Measurements from ENCODE around the gene RANBP17. TPM values are rescaled to one million over a fixed set of nuclear protein-coding genes. Genes with fewer than 3 reads are reported as not detected.
"Not testable (repeated sequence)": the region's sequence is repeated elsewhere in the genome, so short reads cannot be mapped to it uniquely, and the experiment has no call there.

The RANBP17 gene
- polyA plus RNA-seq, 1 of the 3 experiments (the other 2 are of a cell fraction) = 6.0 TPM

- Histone ChIP-seq H3K4me2 (no peak overlapping the region), H4K20me1 (ENCODE audit: insufficient read depth) (no peaks in the 10 kb centered on the region), H3K9me2 (no peaks in the 10 kb centered on the region), H3K36me3 (replicated peaks in 1 of 2; ENCODE audit: control insufficient read depth in 1 of 2, insufficient read depth in 2 of 2, low read length in 1 of 2) (no peaks in the 10 kb centered on the region), H3K27me3 (ENCODE audit: insufficient read depth) (no peaks in the 10 kb centered on the region), H3K4me3 (ENCODE audit: low read depth in 2 of 2, low read length in 1 of 2) (no peak overlapping the region), H3K9me3 (no peaks in the 10 kb centered on the region), H3F3A (replicated peaks; ENCODE audit: insufficient read depth) (no peaks in the 10 kb centered on the region), H3K79me2 (ENCODE audit: insufficient read depth) (no peaks in the 10 kb centered on the region), H3K4me1 (ENCODE audit: control insufficient read depth in 1 of 2, insufficient read depth in 2 of 2, low read depth in 1 of 2, low read length in 1 of 2) (peaks cover 0 to 5% of the 10 kb centered on the region in 2 experiments; a peak in 2 of 4 replicates), H2AFZ (ENCODE audit: low read depth) (no peak overlapping the region), H3K9ac (no peak overlapping the region), H3K27ac (ENCODE audit: low read depth in 2 of 2, low read length in 1 of 2) (no peak overlapping the region)
- WGBS (ENCODE audit: low lambda C conversion rate) = 87% methylated on average over 4 of the region's 4 CpGs
- ChIA-PET CTCF (interaction anchor here (0.9 to 1.9 kb wide), 3 partner anchors 20 to 39 kb away, joined by 3 to 5 read pairs (median 3); no protein-coding TSS in a partner anchor), POLR2A (no interaction called here)
- no peak for TF ChIP-seq CHD2 (IDR thresholded peaks at IDR 0.05; ENCODE audit: low read length, partially characterized antibody)
- no peak for TF ChIP-seq ELF1 (IDR thresholded peaks at IDR 0.05)
- TF ChIP-seq RCOR1 (IDR thresholded peaks at IDR 0.05; ENCODE audit: low read length) = no peak
- no peak for TF ChIP-seq TCF12 (IDR thresholded peaks at IDR 0.05)
- TF ChIP-seq NRF1 (IDR thresholded peaks at IDR 0.05; ENCODE audit: low read depth, low read length) = no peak
- TF ChIP-seq IRF3 (IDR thresholded peaks at IDR 0.05; ENCODE audit: low read depth, low read length) = no peak
- no peak for TF ChIP-seq MXI1 (IDR thresholded peaks at IDR 0.05; ENCODE audit: low read depth, low read length)
- TF ChIP-seq MEF2A (IDR thresholded peaks at IDR 0.05; ENCODE audit: borderline replicate concordance, low read depth) = no peak
- TF ChIP-seq GATA2 (CRISPR knock-in tag; IDR thresholded peaks at IDR 0.05) = no peak
- no peak for TF ChIP-seq POLR2AphosphoS5 (IDR thresholded peaks at IDR 0.05; ENCODE audit: low read depth, low read length)
- no peak for TF ChIP-seq NFIC (IDR thresholded peaks at IDR 0.05; ENCODE audit: borderline replicate concordance)
- no peak for TF ChIP-seq TEAD4 (IDR thresholded peaks at IDR 0.05; ENCODE audit: borderline replicate concordance, insufficient read depth)
- TF ChIP-seq RXRA (IDR thresholded peaks at IDR 0.05; ENCODE audit: borderline replicate concordance, low read depth) = no peak
- no peak for TF ChIP-seq EZH2phosphoT487 (IDR thresholded peaks at IDR 0.05; ENCODE audit: borderline replicate concordance, low read depth)
- no peak for TF ChIP-seq SIN3A (IDR thresholded peaks at IDR 0.05; ENCODE audit: borderline replicate concordance, low read depth, low read length)
- no peak for TF ChIP-seq RAD21 (IDR thresholded peaks at IDR 0.05; ENCODE audit: low read length)
- TF ChIP-seq JUND (IDR thresholded peaks at IDR 0.05) = no peak
- TF ChIP-seq TAF1 (IDR thresholded peaks at IDR 0.05; ENCODE audit: borderline replicate concordance, low read depth, low read length) = no peak
- TF ChIP-seq SMC3 (IDR thresholded peaks at IDR 0.05; ENCODE audit: low read depth, low read length) = no peak
- DNase-seq = no peak
Observed at GRCh38 chr5:171168171-171168570, 306.4 kb downstream of the RANBP17 start.

GRCh38 chr5:171174960-171175359 lies 313.1 kb downstream of the RANBP17 start:
- H4K20me1 ChIP-seq (ENCODE audit: insufficient read depth); H2AFZ ChIP-seq (ENCODE audit: low read depth); H3K4me3 ChIP-seq (ENCODE audit: low read depth in 2 of 2, low read length in 1 of 2); DNase-seq; H3K4me1 ChIP-seq (ENCODE audit: control insufficient read depth in 1 of 2, insufficient read depth in 2 of 2, low read depth in 1 of 2, low read length in 1 of 2); H3K4me2 ChIP-seq; POLR2A ChIA-PET; H3K9me3 ChIP-seq; H3K9ac ChIP-seq; H3F3A ChIP-seq (replicated peaks; ENCODE audit: insufficient read depth); H3K9me2 ChIP-seq; H3K79me2 ChIP-seq (ENCODE audit: insufficient read depth); H3K27ac ChIP-seq (ENCODE audit: low read depth in 2 of 2, low read length in 1 of 2); H3K36me3 ChIP-seq (replicated peaks in 1 of 2; ENCODE audit: control insufficient read depth in 1 of 2, insufficient read depth in 2 of 2, low read length in 1 of 2); H3K27me3 ChIP-seq (ENCODE audit: insufficient read depth): not testable (repeated sequence)
- CTCF ChIA-PET = interaction anchor here (0.5 to 2.9 kb wide), 2 partner anchors 12 to 32 kb away, joined by 3 to 13 read pairs; no protein-coding TSS in a partner anchor
- 98% methylated on average over 2 of the region's 2 CpGs for WGBS (ENCODE audit: low lambda C conversion rate)

Data from SK-N-SH (cell line).